ENCODE measurements around the gene OR52A5.
A peak's percentile ranks its signal among the peaks of the same experiment; 100 is the strongest.

Gene OR52A5

GRCh38 chr11:5123802-5124521 lies 14.2 kb downstream of the OR52A5 start:
- DNase-seq, result peak; percentile 66
- in situ Hi-C loops (cut with HindIII; ENCODE audit: low pct_ligation_motif_present, low pct_unique_long_range_greater_than_20kb, low sequenced_read_pairs), result no loop called here

- in situ Hi-C loops (cut with HindIII; ENCODE audit: low pct_ligation_motif_present, low pct_unique_long_range_greater_than_20kb, low sequenced_read_pairs), result no loop called here
Measured at GRCh38 chr11:5118893-5119292, 19.3 kb downstream of the OR52A5 start.

GRCh38 chr11:5117588-5117987 lies 20.6 kb downstream of the OR52A5 start:
- no peak for DNase-seq
- in situ Hi-C loops (cut with HindIII; ENCODE audit: low pct_ligation_motif_present, low pct_unique_long_range_greater_than_20kb, low sequenced_read_pairs), result no loop called here

More at GRCh38 chr11:5118893-5119292, 19.3 kb downstream of the OR52A5 start:
- no peak for DNase-seq

- DNase-seq, result no peak
- in situ Hi-C loops (cut with HindIII; ENCODE audit: low pct_ligation_motif_present, low pct_unique_long_range_greater_than_20kb, low sequenced_read_pairs), result no loop called here
Measured at GRCh38 chr11:5115339-5115738, 22.8 kb downstream of the OR52A5 start.

- in situ Hi-C loops (cut with HindIII; ENCODE audit: low pct_ligation_motif_present, low pct_unique_long_range_greater_than_20kb, low sequenced_read_pairs), result no loop called here
- DNase-seq, result no peak
Measured at GRCh38 chr11:5107285-5107684, 30.9 kb downstream of the OR52A5 start.

- in situ Hi-C loops (cut with HindIII; ENCODE audit: low pct_ligation_motif_present, low pct_unique_long_range_greater_than_20kb, low sequenced_read_pairs), result no loop called here
Measured at GRCh38 chr11:5103066-5103465, 35.1 kb downstream of the OR52A5 start.

GRCh38 chr11:5102246-5102645 lies 35.9 kb downstream of the OR52A5 start:
- no peak for DNase-seq
- in situ Hi-C loops (cut with HindIII; ENCODE audit: low pct_ligation_motif_present, low pct_unique_long_range_greater_than_20kb, low sequenced_read_pairs), result no loop called here

More at GRCh38 chr11:5103066-5103465, 35.1 kb downstream of the OR52A5 start:
- no peak for DNase-seq

- in situ Hi-C loops (cut with HindIII; ENCODE audit: low pct_ligation_motif_present, low pct_unique_long_range_greater_than_20kb, low sequenced_read_pairs), result no loop called here
- DNase-seq, result no peak
Measured at GRCh38 chr11:5096011-5096410, 42.1 kb downstream of the OR52A5 start.

GRCh38 chr11:5092821-5093585 lies 45.2 kb downstream of the OR52A5 start:
- no peak for DNase-seq
- in situ Hi-C loops (cut with HindIII; ENCODE audit: low pct_ligation_motif_present, low pct_unique_long_range_greater_than_20kb, low sequenced_read_pairs), result no loop called here

- in situ Hi-C loops (cut with HindIII; ENCODE audit: low pct_ligation_motif_present, low pct_unique_long_range_greater_than_20kb, low sequenced_read_pairs), result no loop called here
- DNase-seq, result no peak
Measured at GRCh38 chr11:5090668-5091067, 47.5 kb downstream of the OR52A5 start.

- no peak for DNase-seq
- in situ Hi-C loops (cut with HindIII; ENCODE audit: low pct_ligation_motif_present, low pct_unique_long_range_greater_than_20kb, low sequenced_read_pairs), result no loop called here
Measured at GRCh38 chr11:5088556-5088955, 49.6 kb downstream of the OR52A5 start.

GRCh38 chr11:5083602-5084001 lies 54.6 kb downstream of the OR52A5 start:
- in situ Hi-C loops (cut with HindIII; ENCODE audit: low pct_ligation_motif_present, low pct_unique_long_range_greater_than_20kb, low sequenced_read_pairs), result no loop called here
- no peak for DNase-seq

GRCh38 chr11:5081405-5081804 lies 56.8 kb downstream of the OR52A5 start:
- no peak for DNase-seq
- in situ Hi-C loops (cut with HindIII; ENCODE audit: low pct_ligation_motif_present, low pct_unique_long_range_greater_than_20kb, low sequenced_read_pairs), result no loop called here
